ENCODE results near the gene THOC3.
"Not testable (repeated sequence)": the region's sequence is repeated elsewhere in the genome, so short reads cannot be mapped to it uniquely, and the experiment has no call there.

Gene THOC3

GRCh38 chr5:175967471-175968372, at the start of gene THOC3:
Gene THOC3 (minus strand): TSS chr5:175968315. CDS start chr5:175968208, 107 bp downstream.
- not testable (repeated sequence) for H3K9me3 Mint-ChIP-seq, H3K4me1 Mint-ChIP-seq, H3K36me3 Mint-ChIP-seq, H3K27me3 Mint-ChIP-seq
- Mint-ChIP-seq H3K27ac (peak within 1 kb of the TSS; percentile 86), H3K4me3 (peak within 1 kb of the TSS; percentile 97)
- ATAC-seq = peak; percentile 99

GRCh38 chr5:176017324-176017723, 49.2 kb upstream of the THOC3 start:
- not testable (repeated sequence) for H3K4me1 Mint-ChIP-seq, ATAC-seq, H3K27ac Mint-ChIP-seq, H3K9me3 Mint-ChIP-seq, H3K36me3 Mint-ChIP-seq, H3K27me3 Mint-ChIP-seq, H3K4me3 Mint-ChIP-seq

GRCh38 chr5:176014360-176014759, 46.2 kb upstream of the THOC3 start:
- not testable (repeated sequence) for H3K27me3 Mint-ChIP-seq, H3K4me1 Mint-ChIP-seq, H3K36me3 Mint-ChIP-seq, H3K4me3 Mint-ChIP-seq, H3K27ac Mint-ChIP-seq, H3K9me3 Mint-ChIP-seq
- ATAC-seq = peak; percentile 34

- not testable (repeated sequence) for H3K9me3 Mint-ChIP-seq, H3K4me1 Mint-ChIP-seq, H3K4me3 Mint-ChIP-seq, H3K27ac Mint-ChIP-seq, H3K36me3 Mint-ChIP-seq, ATAC-seq
- peaks cover 15% of the 10 kb centered on the region for H3K27me3 Mint-ChIP-seq
These were observed 43.0 kb upstream of the THOC3 start for GRCh38 chr5:176011088-176011487.

GRCh38 chr5:176010202-176010601, 42.1 kb upstream of the THOC3 start:
- not testable (repeated sequence) for H3K4me3 Mint-ChIP-seq, ATAC-seq, H3K27ac Mint-ChIP-seq, H3K9me3 Mint-ChIP-seq, H3K4me1 Mint-ChIP-seq, H3K36me3 Mint-ChIP-seq
- peaks cover 19% of the 10 kb centered on the region for H3K27me3 Mint-ChIP-seq

GRCh38 chr5:176007220-176007619, 39.1 kb upstream of the THOC3 start:
- not testable (repeated sequence) for H3K4me1 Mint-ChIP-seq, H3K4me3 Mint-ChIP-seq, ATAC-seq, H3K9me3 Mint-ChIP-seq, H3K36me3 Mint-ChIP-seq, H3K27ac Mint-ChIP-seq
- H3K27me3 Mint-ChIP-seq = peaks cover 19% of the 10 kb centered on the region

GRCh38 chr5:176006819-176007218, 38.7 kb upstream of the THOC3 start:
- peaks cover 19% of the 10 kb centered on the region for H3K27me3 Mint-ChIP-seq
- not testable (repeated sequence) for H3K9me3 Mint-ChIP-seq, H3K36me3 Mint-ChIP-seq, H3K27ac Mint-ChIP-seq, H3K4me3 Mint-ChIP-seq, H3K4me1 Mint-ChIP-seq, ATAC-seq

- not testable (repeated sequence) for H3K4me3 Mint-ChIP-seq, H3K9me3 Mint-ChIP-seq, H3K4me1 Mint-ChIP-seq, H3K36me3 Mint-ChIP-seq, ATAC-seq, H3K27ac Mint-ChIP-seq, H3K27me3 Mint-ChIP-seq
These were observed 29.9 kb upstream of the THOC3 start for GRCh38 chr5:175997979-175998378.

- H3K4me1 Mint-ChIP-seq, H3K9me3 Mint-ChIP-seq, H3K27ac Mint-ChIP-seq, H3K27me3 Mint-ChIP-seq, H3K4me3 Mint-ChIP-seq, H3K36me3 Mint-ChIP-seq, ATAC-seq: not testable (repeated sequence)
These were observed 29.4 kb upstream of the THOC3 start for GRCh38 chr5:175997495-175997894.

- H3K27ac Mint-ChIP-seq, H3K4me1 Mint-ChIP-seq, H3K4me3 Mint-ChIP-seq, H3K36me3 Mint-ChIP-seq, ATAC-seq, H3K9me3 Mint-ChIP-seq, H3K27me3 Mint-ChIP-seq: not testable (repeated sequence)
These were observed 28.7 kb upstream of the THOC3 start for GRCh38 chr5:175996791-175997190.

- not testable (repeated sequence) for H3K4me1 Mint-ChIP-seq, ATAC-seq, H3K27me3 Mint-ChIP-seq, H3K36me3 Mint-ChIP-seq, H3K4me3 Mint-ChIP-seq, H3K9me3 Mint-ChIP-seq, H3K27ac Mint-ChIP-seq
These were observed 27.4 kb upstream of the THOC3 start for GRCh38 chr5:175995506-175995905.

- not testable (repeated sequence) for H3K27ac Mint-ChIP-seq, H3K4me3 Mint-ChIP-seq
These were observed 11.4 kb upstream of the THOC3 start for GRCh38 chr5:175979371-175979995.

GRCh38 chr5:175968381-175968780, 266 bp upstream of the THOC3 start:
- H3K36me3 Mint-ChIP-seq, H3K9me3 Mint-ChIP-seq, H3K4me1 Mint-ChIP-seq, H3K27me3 Mint-ChIP-seq: not testable (repeated sequence)
- peak overlapping the region; percentile 86 for H3K27ac Mint-ChIP-seq
- peak overlapping the region; percentile 47 for H3K4me3 Mint-ChIP-seq
- peak; percentile 57 for ATAC-seq

More at GRCh38 chr5:175979371-175979995, 11.4 kb upstream of the THOC3 start:
- not testable (repeated sequence) for H3K36me3 Mint-ChIP-seq, H3K4me1 Mint-ChIP-seq, H3K9me3 Mint-ChIP-seq, H3K27me3 Mint-ChIP-seq, ATAC-seq

GRCh38 chr5:175962329-175962728, 5.8 kb downstream of the THOC3 start:
- H3K27ac Mint-ChIP-seq, H3K4me1 Mint-ChIP-seq, H3K4me3 Mint-ChIP-seq, H3K9me3 Mint-ChIP-seq, ATAC-seq, H3K36me3 Mint-ChIP-seq, H3K27me3 Mint-ChIP-seq: not testable (repeated sequence)

GRCh38 chr5:175960228-175960627, 7.9 kb downstream of the THOC3 start:
- not testable (repeated sequence) for ATAC-seq, H3K27me3 Mint-ChIP-seq, H3K9me3 Mint-ChIP-seq, H3K4me3 Mint-ChIP-seq, H3K36me3 Mint-ChIP-seq, H3K27ac Mint-ChIP-seq, H3K4me1 Mint-ChIP-seq

GRCh38 chr5:175958515-175958914, 9.6 kb downstream of the THOC3 start:
- not testable (repeated sequence) for H3K27ac Mint-ChIP-seq, H3K4me1 Mint-ChIP-seq, ATAC-seq, H3K27me3 Mint-ChIP-seq, H3K9me3 Mint-ChIP-seq, H3K36me3 Mint-ChIP-seq, H3K4me3 Mint-ChIP-seq

Data from stimulated activated memory B cell treated with anti-CD40 and anti-IgM and Interleukin-4, amounts not matched to agents 10 μg/mL and 1 μg/mL and 100 μg/mL, for 72 hours (primary cell).